NCI-H774 (cell line): ENCODE results near the gene ESYT2.
A peak's percentile ranks its signal among the peaks of the same experiment; 100 is the strongest.

Experiments
- DNase-seq: peaks from one replicate; lab custom pipeline; 2025; lab: John Stamatoyannopoulos, UW

ESYT2 gene

DNA sequence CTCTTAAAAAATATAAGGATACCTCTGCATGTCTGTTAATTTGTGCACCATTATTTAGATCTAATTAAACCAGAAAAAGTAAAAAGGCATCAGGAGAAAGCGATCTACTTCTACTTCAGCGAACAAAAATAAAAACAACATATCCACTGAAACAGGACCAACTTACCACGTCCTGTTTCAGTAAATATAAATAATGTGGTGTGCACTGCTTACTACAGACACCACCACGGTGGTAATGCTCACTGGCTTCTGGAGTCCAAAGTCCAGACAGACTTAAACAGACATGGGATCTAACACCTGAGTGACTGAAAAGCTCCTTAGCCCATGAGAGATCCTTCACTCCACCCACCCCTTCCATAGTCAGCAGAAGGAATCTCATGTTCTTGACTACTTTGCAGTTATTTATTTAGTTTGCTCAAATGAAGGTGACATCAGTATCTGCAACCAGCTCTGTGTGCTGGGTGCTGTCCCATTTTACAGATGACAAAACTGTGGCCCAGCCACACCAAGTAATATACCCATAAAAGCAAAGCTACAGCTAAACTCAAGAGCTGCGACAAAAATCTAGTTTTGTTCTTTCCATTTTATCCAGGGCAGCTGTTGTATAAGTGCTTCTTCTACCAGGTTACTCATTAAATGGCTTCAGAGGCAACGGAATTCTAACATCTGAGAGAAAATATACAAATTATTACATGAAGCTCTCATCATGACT is 62.6 kb downstream of the ESYT2 start:
- DNase-seq, result no peak

DNA sequence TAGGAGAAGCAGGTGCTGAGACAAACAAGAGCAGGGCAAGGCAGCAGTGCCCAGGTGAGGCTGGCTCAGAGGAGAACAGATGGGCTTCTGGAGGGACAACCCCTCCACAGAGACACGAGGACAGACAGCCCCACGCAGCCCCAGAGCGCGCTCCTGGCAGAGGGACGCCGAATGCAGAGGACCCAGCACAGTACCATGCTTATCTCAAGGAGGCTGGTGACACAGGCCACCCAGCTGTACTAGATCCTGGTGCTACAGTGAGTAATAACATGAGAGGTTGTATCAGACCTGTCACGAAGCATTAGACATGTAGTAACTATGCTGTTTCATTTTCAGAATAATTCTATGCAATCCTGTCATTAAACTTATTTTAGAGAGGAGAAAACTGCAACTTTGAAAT is 64.3 kb downstream of the ESYT2 start:
- DNase-seq, result no peak

DNA sequence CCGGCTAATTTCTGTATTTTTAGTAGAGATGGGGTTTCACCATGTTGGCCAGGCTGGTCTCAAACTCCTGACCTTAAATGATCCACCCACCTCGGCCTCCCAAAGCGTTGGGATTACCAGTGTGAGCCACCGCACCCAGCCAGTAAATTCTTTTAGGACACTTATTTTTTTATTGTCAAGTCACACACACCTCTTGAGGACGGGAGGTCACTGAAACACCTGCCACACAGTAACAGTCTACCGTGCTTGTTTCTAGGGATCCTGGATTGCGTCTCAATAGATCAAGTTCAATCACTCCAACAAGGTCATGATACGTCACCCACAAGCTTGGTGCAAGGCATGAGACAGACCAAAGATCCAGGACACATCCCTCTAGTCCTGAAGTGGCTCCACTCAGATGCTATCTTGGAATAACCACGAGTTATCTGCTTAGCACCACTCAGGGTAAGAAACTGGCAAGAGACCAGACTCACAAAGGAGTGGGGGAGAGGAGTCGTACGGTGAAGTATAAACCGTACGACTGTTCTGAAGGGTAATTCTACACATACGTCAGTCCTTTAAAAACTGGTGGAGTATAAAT is 65.8 kb downstream of the ESYT2 start:
- DNase-seq, result no peak

DNA sequence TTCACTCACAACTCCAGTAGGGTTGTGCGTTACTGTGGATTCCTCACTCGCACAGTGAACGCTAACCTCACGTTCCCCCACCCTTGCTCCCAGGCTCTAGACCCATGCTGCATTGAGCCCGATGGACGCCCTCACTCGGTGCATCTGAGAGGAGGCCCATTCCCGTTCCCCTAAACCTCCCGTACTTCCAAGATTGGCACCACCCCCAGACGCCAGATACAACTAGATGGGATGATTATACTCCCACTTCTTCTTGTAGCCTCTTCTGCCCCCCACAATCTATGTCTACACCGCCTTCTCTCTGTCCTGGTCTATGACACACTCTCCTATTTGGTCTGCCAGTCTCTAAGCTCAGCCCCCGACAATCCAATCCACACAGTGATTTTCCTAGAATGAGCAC is 67.4 kb downstream of the ESYT2 start:
- no peak for DNase-seq

DNA sequence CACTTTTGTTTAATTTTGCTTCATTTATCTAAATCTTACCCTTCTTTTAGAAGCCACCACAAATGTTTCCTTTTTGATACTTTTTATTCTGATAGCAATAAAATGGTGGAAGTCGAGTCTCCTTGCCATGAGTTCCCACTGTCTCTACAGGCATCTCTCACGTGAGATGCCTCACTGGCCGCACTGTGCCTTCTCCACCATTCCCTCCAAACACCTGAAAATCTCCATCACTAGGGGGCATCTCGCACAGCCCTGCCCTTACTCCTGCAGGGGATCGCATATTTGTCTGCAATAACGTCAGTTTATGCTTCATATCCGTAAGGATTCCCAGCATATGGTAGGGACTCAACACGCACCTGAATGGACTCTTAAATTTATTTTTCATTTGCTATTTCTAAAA is 68.4 kb downstream of the ESYT2 start:
- no peak for DNase-seq

DNA sequence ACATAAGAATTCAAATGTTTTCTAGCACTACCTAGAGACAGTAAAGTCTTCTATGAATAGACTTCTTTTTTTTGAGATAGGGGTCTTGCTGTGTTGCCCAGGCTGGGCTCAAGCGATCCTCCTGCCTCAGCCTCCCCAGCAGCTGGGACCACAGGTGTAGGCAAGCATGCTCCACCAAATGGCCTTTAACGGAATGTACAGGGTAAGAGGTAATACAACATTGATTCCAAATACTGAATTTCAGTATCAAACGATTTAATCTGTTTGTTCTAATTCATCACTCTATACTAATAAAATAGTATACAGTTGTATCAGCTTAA is 68.9 kb downstream of the ESYT2 start:
- no peak for DNase-seq

DNA sequence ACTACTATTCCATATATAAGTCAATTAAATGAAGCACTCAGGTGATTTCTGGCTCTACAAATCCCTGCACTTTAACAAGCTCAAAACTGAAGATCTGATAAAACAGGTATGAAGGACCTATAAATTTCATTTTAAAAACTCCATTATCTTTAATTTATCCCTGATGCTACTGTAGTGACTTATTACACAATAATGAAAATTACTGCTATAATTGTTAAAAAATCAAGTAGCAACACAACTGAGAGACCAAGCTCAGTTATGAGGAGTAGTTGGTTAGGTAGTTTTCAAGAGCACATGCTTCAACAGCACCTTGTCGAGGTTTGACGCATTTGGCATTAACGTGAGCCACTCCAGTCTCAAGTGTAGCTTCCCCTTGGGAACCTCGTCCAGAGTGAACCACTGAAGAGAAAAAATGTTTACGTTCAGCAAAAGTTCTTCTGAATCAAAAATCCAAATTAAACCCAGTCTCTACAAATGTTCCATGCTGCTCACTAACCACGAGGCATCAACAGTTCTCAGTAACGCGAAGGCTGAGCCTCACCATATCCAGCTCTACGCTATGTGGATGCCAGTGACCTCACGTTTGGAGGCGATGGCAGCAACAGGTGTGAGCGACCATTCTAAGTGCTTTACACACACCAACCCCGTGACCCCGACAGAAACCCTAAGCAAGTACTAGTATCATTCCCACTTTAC is 69.4 kb downstream of the ESYT2 start:
- DNase-seq, result no peak

DNA sequence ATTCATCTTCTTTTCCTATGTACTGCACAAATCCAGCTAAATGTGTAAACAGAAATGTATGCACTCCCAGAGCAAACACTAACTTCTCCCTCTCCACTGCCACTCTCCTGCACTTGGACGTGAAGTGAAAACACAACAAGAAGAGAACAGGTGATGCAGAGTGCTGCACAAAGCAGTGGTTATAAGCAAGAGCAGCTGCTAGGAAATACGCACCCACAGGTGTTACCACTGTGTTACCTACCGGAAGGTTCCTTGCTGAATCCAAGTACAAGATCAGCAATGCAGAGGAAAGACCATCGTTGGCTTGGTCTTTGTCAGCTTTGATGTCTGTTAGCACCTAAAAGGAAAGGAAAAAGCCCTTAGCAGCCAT is 70.1 kb downstream of the ESYT2 start:
- peak; percentile 78 for DNase-seq

DNA sequence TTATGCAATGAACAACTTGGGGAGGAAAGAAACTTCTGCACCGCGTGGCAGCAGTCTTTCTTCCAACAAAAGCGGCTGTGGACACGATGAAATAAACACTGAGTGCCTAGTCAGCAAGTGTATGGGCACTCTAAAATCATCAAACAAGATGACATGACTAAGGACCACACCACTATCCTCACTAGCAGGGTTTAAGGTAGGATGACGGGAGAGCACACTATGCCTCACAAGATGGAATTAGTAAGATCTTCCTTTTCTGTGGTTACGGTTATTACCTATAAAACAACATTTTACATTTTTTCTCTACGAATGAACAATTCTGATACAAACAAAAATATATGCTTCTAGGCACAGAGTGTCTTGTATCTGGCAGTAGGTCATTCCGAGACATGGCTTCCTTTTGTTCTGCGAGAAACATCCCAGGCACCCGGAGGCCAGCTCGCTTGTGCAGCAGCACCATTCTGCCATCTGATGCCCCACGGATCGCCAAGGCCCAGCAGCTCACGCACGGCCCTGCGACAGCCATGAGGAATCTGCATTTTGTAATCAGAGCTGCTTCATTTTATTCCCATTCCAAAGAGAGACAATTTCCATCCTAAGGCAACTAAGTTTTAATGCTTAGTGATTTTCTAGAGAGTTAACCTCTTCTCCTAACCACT is 70.6 kb downstream of the ESYT2 start:
- DNase-seq, result no peak

DNA sequence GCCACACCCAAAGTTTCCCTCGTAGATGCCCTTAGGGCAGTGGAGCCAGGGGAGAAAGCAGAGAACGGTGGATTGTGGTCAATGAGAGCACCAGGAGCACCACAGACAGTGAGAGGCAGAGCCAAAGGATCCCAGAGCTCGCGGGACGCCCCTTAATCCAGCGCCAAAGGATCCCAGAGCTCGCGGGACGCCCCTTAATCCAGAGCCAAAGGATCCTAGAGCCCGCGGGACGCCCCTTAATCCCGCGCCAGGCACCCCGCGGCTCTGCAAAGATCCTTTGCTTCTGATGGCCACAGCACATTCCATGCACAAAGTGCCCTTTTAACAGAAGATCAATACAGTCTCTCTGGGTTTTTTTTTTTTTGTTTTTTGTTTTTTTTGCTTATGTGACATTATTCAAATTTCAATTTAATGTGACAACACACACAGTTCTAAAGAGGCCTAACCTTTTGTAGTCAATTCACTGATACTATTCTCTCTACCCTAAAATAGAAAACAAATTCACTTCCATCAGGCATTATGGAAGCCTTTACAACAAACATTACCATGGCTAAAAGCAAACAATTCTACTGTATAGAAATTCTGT is 71.8 kb downstream of the ESYT2 start:
- DNase-seq, result no peak

DNA sequence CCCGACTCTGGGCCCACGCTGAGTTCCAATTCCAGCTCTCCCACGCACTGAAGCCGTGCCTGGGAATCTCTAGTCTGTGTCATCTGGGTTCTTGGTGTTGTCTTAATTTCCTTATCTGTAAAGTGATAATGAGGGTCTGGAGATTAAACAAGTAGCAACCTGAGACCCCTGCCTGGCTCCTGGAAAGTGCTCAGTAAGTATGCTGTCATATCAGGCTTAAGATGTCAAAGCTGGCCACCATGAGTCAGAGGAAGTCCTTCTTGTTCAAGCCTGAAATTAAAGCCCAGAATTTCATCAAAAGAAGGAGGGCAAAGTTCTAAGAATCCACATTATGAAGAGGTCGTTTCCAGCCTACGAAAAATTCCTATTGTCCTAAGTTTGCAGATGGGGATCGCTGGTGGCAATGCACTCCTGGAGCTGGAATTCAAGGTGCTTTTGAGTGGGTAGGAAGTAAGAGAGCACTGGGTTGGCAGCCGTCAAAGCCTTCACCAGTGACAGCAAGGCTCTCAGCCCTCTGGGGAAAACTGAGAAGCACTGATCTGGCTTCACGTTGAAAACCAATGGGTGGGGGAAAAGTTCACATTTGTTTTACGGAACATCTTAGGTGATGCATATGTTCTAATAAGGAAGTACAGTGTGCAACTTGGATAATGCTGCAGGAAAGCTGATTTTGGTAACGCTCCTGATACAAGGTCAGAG is 74.4 kb downstream of the ESYT2 start:
- no peak for DNase-seq

DNA sequence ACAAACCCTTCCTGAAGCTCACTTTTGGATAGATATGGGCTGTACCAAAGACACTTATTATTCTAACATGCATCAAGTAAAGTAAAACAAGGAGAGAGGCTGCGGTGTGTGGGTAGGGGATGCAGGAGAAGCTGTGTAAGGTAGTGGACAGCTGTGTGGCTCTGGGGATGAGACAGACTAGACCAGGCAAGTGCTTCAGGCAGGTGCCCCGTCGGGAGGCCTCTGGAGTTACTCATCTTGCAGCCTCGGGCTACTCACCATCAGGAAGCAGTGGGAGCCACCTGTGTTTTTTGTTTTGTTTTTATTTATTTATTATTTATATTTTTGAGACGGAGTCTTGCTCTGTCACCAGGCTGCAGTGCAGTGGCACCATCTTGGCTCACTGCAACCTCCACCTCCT is 75.4 kb downstream of the ESYT2 start:
- DNase-seq, result no peak

DNA sequence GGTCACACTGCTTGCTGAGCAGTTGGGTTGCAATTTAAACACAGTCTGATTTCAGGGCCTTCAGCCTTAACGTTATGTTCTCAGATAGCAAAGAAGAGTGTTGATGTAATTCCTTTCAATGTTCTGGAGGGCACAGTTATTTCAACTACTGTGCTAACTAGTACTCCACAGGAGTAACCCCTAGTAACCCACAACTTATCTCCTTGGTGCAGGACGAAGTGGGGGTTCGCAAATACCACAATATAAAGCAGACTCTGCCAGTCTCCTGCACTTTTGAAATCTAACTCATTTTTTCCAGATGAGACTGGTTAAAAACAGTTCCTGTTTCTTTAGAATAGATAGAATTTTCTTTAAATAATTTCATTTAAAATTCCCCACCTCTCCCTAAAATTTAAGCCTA is 77.6 kb downstream of the ESYT2 start:
- no peak for DNase-seq

DNA sequence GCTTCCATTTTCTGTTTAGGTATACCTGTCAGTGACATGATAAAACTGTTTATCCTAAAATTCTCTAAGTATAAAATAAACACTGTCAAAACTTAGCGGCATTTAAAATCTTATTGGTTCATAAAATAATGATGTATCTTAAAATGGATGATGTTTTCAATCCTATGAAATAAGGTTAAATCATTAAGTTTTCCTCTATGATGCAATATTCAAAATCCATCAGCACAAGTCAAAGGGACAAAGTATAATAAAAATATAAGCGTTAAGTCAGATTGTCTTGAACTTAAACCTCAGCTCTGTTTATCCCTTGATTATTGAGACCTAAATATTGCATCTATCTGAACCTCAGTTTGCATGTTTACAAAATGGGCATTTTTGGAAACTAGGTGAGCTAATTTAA is 78.1 kb downstream of the ESYT2 start:
- DNase-seq, result no peak

DNA sequence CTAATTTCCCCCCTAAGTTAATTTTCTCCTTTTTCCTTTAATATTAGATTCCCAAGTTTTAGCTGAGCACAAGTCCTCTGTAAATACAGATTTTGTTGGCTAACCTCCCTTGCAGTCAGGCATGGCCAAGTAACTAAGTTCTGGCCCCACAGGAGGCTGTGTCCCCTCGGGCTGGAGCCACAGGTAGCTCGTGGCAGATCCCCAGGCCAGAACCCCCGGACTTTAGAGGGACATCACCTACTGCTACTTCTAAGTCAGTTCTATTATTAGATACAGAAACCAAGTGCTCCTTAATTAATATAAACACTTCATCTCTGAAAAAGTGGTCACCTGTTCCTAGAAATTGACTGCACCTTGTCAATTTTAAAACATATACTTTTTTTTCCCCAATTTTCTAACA is 78.6 kb downstream of the ESYT2 start:
- no peak for DNase-seq

DNA sequence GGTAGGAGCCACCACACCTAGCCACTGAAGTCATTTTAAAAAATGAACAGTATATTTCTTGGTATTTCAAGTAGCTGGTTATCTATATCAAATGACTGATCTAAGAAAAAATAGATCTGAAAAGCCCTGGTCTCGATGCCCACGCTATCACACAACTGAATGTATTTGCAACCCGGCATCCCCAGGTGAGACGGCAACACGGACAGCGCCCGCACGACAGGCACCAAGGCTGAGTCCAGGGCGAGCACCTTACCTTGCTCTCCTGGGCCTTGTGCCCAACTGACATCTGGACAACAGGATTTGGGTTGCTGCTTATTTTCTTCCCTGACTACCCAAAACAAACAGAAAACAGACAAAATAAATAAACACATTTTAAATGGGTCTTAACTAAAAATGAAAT is 79.9 kb downstream of the ESYT2 start:
- no peak for DNase-seq

DNA sequence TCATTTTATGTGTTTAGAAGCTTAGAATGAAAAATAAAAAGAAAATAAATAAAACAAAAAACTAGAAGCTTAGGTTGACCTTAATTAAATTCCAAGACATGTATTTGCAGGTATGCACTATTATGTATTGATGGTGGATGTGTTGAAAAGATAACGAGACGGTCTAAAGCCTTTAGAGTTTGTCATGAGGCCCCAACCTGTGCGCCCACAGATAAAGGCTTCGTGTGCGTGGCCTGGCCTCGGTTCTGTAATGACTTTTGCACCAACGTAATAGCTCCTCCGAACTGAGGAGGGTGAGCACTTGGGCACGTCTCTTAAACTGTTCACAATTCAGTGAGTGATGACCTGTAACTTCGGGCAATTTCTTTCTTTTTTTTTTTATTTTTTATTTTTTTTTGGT is 81.0 kb downstream of the ESYT2 start:
- no peak for DNase-seq

DNA sequence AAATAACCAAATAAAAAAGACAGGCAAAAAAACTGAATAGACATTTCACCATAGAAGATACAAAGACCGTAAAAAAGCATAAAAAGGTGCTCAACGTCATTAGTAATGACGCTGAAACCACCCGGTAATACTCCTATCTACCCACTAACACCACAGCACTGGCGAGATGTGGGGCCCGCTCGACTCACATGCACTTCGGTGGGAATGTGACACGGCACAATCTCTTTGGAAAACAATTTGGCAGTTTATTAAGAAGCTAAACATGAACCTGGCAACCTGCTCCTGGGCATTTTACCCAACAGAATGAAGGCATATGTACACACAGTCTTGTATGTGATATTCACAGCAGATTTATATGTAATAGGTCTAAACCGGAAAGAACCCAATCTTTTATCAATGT is 81.9 kb downstream of the ESYT2 start:
- DNase-seq, result no peak

DNA sequence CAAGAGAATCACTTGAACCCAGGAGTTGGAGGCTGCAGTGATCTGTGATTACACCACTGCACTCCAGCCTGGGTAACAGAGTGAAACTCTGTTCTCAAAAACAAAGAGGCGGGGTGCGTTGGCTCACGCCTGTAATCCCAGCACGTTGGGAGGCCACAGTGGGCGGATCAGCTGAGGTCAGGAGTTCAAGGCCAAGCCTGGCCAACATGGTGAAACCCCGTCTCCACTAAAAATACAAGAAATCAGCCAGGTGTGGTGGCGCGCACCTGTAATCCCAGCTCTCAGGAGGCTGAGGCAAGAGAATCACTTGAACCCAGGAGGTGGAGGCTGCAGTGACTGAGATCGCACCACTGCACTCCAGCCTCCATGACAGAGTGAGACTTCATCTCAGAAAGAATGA is 82.4 kb downstream of the ESYT2 start:
- no peak for DNase-seq

DNA sequence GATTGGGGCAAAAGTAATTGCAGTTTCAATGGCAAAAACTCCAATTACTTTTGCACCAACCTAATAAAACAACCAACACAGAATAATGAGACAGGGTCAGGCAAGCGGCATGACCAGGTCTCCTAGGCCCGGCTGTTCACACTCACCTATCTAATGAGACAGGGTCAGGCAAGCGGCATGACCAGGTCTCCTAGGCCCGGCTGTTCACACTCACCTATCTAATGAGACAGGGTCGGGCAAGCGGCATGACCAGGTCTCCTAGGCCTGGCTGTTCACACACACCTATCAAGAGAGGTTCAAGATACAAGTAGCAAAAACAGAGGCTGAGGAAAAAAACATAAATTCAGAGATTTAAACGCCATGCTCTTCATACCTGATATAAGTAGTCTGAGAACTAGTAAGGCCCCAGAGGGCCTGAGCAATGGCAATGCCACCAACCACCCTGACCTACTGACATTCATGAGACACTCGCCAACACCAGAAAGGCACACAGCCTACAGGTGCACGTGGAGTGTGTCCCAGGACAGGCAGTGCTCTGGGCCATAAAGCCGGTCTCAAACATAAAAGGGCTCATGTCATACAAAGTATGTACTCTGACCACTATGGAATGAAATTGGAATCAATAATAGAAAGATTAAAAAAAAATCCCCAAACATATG is 84.1 kb downstream of the ESYT2 start:
- no peak for DNase-seq

DNA sequence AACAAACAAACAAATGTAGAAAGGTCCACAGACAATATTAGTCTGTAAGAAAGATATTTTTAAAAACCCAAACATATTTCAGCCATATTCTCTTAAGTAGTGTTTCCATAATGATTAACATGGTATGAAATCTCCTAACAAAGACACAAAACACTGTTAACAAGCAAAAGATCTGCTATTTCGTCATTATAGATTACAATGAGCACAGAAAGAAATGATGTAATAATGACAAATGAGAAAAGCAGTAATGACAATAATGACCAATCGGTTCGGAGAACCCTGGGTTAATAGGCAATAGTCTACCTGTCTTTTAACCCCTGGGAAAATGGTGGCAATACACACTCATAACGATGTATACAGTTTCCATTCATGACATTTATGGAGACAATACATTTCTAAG is 85.2 kb downstream of the ESYT2 start:
- DNase-seq, result no peak

DNA sequence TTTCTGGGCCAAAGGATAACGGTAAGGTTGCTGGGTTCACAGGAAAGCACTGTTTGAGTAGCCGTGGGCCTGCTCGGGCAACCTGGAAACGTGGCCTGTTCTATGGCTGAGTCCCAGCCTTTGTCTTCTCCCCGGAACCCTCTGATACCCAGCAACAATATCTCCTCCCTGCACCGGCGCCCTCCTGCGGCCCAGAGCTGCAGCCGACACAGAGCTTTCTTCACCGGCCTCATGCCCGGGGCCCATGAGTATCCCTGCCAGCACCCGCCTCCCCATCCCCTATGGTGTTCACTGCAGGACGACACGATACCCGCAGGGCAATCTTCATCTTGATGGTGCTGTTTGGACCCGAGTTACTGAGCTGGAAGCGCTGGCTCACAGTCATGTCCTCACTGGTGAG is 86.1 kb downstream of the ESYT2 start:
- DNase-seq, result no peak
